ENCODE data around the gene NHERF2.

Gene NHERF2

DNA sequence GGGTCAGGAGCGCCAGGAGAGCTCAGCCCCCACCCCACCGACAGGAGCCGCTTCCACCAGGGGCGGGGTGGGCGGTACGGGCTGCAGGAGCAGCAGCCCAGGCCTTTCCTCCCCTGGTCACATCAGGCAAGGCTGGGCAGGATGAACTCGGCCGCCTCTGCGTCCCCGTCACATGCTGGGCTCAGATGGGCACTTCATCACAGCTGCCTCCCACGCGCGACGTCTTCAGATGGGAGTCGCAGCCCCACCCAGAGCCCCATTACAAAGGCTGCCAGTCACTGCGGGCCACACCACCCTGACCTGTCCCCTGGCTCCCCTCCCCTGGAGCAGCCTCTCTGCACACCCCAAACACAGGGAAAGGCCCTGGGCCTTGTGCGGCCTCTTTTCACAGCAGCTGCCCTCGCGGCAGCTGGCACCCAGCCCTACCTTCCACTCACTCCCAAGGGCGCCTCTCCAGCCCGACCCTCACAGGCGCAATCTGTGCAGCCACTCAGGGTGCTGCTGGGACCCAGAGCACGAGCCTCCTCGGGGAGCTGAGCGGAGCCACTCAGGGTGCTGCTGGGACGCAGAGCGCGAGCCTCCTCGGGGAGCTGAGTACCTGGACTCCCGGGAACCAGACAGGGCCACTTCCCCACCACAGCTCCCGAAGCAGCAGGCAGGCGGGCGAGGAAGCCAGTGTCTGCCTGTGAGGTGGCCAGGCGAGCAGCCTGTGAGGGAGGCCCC is 21.7 kb upstream of the NHERF2 start:
- Histone ChIP-seq H3K23ac (ENCODE audit: low read depth, low read length, poor library complexity) (peak overlapping the region; percentile 70), H2BK120ac (ENCODE audit: low read depth, low read length) (no peak overlapping the region), H3K4me2 (ENCODE audit: insufficient read depth, low read length, poor library complexity, severe bottlenecking) (peak overlapping the region; percentile 25), H4K91ac (ENCODE audit: low read depth, low read length, poor library complexity) (no peak overlapping the region), H2AK5ac (ENCODE audit: low read depth, low read length) (peak overlapping the region; percentile 1), H2BK5ac (ENCODE audit: low read length) (peak overlapping the region; percentile 45), H3K36me3 (replicated peaks in 1 of 2; ENCODE audit: control insufficient read depth in 2 of 2, insufficient read depth in 2 of 2, low read length in 2 of 2) (peaks cover 32 to 56% of the 10 kb centered on the region in 2 donors), H3K14ac (ENCODE audit: low read length) (peak overlapping the region; percentile 4), H3K9me3 (replicated peaks in 1 of 2; ENCODE audit: control insufficient read depth in 2 of 2, insufficient read depth in 1 of 2, low read depth in 1 of 2, low read length in 2 of 2) (no peaks in the 10 kb centered on the region), H3K79me1 (ENCODE audit: low read depth, low read length) (peaks cover 48% of the 10 kb centered on the region), H4K8ac (ENCODE audit: low read depth, low read length) (peak overlapping the region; percentile 43), H3K4ac (ENCODE audit: low read length) (no peak overlapping the region), H3K27ac (replicated peaks; ENCODE audit: low read length) (no peak overlapping the region), H3K4me3 (ENCODE audit: low read length in 2 of 2) (no peak overlapping the region), H2BK15ac (ENCODE audit: low read length) (peak overlapping the region; percentile 38), H3K4me1 (ENCODE audit: control insufficient read depth in 2 of 2, insufficient read depth in 1 of 2, low read depth in 1 of 2, low read length in 2 of 2) (peaks cover 23 to 28% of the 10 kb centered on the region in 2 donors), H2BK12ac (ENCODE audit: low read length) (peak overlapping the region; percentile 73), H2AFZ (ENCODE audit: low read length) (no peak overlapping the region), H3K18ac (ENCODE audit: low read length) (peak overlapping the region; percentile 28), H3K27me3 (ENCODE audit: control insufficient read depth in 3 of 3, insufficient read depth in 3 of 3, low read depth in 1 of 3, low read length in 3 of 3) (no peaks in the 10 kb centered on the region), H3K9ac (ENCODE audit: low read depth, low read length, poor library complexity) (peak overlapping the region; percentile 50)
- DNase-seq (ENCODE audit: low spot score), result no peak
- no CpG with 5 or more reads among the region's 34 CpGs for WGBS, 2 donors (ENCODE audit: extremely low coverage in 2 of 2, insufficient read length in 2 of 2, insufficient replicate concordance in 1 of 2)

DNA sequence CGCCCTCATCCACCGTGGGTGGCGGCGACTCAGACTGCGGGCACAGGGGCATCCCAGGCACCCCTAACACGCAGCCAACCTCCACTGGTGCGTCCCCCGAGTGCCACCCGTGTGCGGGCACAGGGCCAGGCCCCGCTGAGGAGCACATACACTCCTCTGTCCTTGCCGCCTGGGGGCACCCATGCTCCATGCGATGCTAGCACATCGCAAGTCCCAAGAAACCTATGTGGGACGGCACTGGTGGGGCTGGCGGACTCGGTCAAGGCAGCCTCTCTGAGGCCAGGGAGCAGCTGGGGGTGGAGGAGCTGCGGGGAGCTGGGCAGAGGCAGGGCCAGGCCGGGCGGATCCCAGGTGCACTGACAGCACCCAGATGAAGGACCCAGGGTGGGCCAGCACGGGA is 21.1 kb upstream of the NHERF2 start:
- H4K8ac ChIP-seq (ENCODE audit: low read depth, low read length), result no peak overlapping the region
- peak overlapping the region; percentile 50 for H3K9ac ChIP-seq (ENCODE audit: low read depth, low read length, poor library complexity)
- H4K91ac ChIP-seq (ENCODE audit: low read depth, low read length, poor library complexity), result no peak overlapping the region
- H2BK120ac ChIP-seq (ENCODE audit: low read depth, low read length), result no peak overlapping the region
- H3K36me3 ChIP-seq (replicated peaks in 1 of 2; ENCODE audit: control insufficient read depth in 2 of 2, insufficient read depth in 2 of 2, low read length in 2 of 2), result peaks cover 27 to 50% of the 10 kb centered on the region in 2 donors
- WGBS, 2 donors (ENCODE audit: extremely low coverage in 2 of 2, insufficient read length in 2 of 2, insufficient replicate concordance in 1 of 2), result no CpG with 5 or more reads among the region's 21 CpGs
- peak overlapping the region; percentile 45 for H2BK5ac ChIP-seq (ENCODE audit: low read length)
- no peak overlapping the region for H3K27ac ChIP-seq (replicated peaks; ENCODE audit: low read length)
- H3K14ac ChIP-seq (ENCODE audit: low read length), result no peak overlapping the region
- H3K4me3 ChIP-seq (ENCODE audit: low read length in 2 of 2), result no peak overlapping the region
- H2AFZ ChIP-seq (ENCODE audit: low read length), result no peak overlapping the region
- no peak overlapping the region for H3K4ac ChIP-seq (ENCODE audit: low read length)
- no peak overlapping the region for H2BK12ac ChIP-seq (ENCODE audit: low read length)
- no peak overlapping the region for H2AK5ac ChIP-seq (ENCODE audit: low read depth, low read length)
- H3K4me2 ChIP-seq (ENCODE audit: insufficient read depth, low read length, poor library complexity, severe bottlenecking), result no peak overlapping the region
- H3K18ac ChIP-seq (ENCODE audit: low read length), result no peak overlapping the region
- H3K4me1 ChIP-seq (ENCODE audit: control insufficient read depth in 2 of 2, insufficient read depth in 1 of 2, low read depth in 1 of 2, low read length in 2 of 2), result peaks cover 28 to 35% of the 10 kb centered on the region in 2 donors
- H2BK15ac ChIP-seq (ENCODE audit: low read length), result no peak overlapping the region
- no peaks in the 10 kb centered on the region for H3K9me3 ChIP-seq (replicated peaks in 1 of 2; ENCODE audit: control insufficient read depth in 2 of 2, insufficient read depth in 1 of 2, low read depth in 1 of 2, low read length in 2 of 2)
- no peak for DNase-seq (ENCODE audit: low spot score)
- peak overlapping the region; percentile 93 for H3K23ac ChIP-seq (ENCODE audit: low read depth, low read length, poor library complexity)
- peaks cover 47% of the 10 kb centered on the region for H3K79me1 ChIP-seq (ENCODE audit: low read depth, low read length)
- H3K27me3 ChIP-seq (ENCODE audit: control insufficient read depth in 3 of 3, insufficient read depth in 3 of 3, low read depth in 1 of 3, low read length in 3 of 3), result no peaks in the 10 kb centered on the region

DNA sequence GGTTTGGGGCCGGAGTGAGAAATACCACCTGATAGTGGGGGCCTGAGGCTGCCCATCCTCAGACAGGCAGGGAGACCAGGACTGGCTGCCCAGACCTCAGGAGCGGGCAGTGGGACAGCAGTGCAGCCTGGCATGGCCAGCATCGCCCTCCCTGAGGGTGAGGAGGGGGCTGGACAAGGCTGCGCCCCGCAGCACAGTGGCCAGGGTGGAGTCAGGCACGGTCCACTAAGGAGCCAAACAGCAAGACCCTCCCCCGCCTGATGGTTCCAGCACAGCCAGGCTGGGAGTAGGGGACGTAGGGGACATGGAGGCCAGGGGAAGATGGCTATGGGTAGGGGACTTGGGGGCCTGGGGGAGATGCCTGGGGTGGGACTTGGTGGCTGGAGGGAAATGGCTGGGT is 20.4 kb upstream of the NHERF2 start:
- no peak overlapping the region for H3K4me2 ChIP-seq (ENCODE audit: insufficient read depth, low read length, poor library complexity, severe bottlenecking)
- no peaks in the 10 kb centered on the region for H3K9me3 ChIP-seq (replicated peaks in 1 of 2; ENCODE audit: control insufficient read depth in 2 of 2, insufficient read depth in 1 of 2, low read depth in 1 of 2, low read length in 2 of 2)
- peak overlapping the region; percentile 65 for H4K8ac ChIP-seq (ENCODE audit: low read depth, low read length)
- H2AFZ ChIP-seq (ENCODE audit: low read length), result no peak overlapping the region
- no peak overlapping the region for H3K18ac ChIP-seq (ENCODE audit: low read length)
- no peak overlapping the region for H2BK120ac ChIP-seq (ENCODE audit: low read depth, low read length)
- H3K14ac ChIP-seq (ENCODE audit: low read length), result peak overlapping the region; percentile 71
- no CpG with 5 or more reads among the region's 8 CpGs for WGBS, 2 donors (ENCODE audit: extremely low coverage in 2 of 2, insufficient read length in 2 of 2, insufficient replicate concordance in 1 of 2)
- H3K23ac ChIP-seq (ENCODE audit: low read depth, low read length, poor library complexity), result no peak overlapping the region
- H4K91ac ChIP-seq (ENCODE audit: low read depth, low read length, poor library complexity), result no peak overlapping the region
- no peaks in the 10 kb centered on the region for H3K27me3 ChIP-seq (ENCODE audit: control insufficient read depth in 3 of 3, insufficient read depth in 3 of 3, low read depth in 1 of 3, low read length in 3 of 3)
- peaks cover 47% of the 10 kb centered on the region for H3K79me1 ChIP-seq (ENCODE audit: low read depth, low read length)
- no peak overlapping the region for H3K27ac ChIP-seq (replicated peaks; ENCODE audit: low read length)
- peak overlapping the region; percentile 60 for H3K9ac ChIP-seq (ENCODE audit: low read depth, low read length, poor library complexity)
- no peak overlapping the region for H3K4ac ChIP-seq (ENCODE audit: low read length)
- H2BK5ac ChIP-seq (ENCODE audit: low read length), result peak overlapping the region; percentile 53
- DNase-seq (ENCODE audit: low spot score), result no peak
- peak overlapping the region; percentile 81 for H2AK5ac ChIP-seq (ENCODE audit: low read depth, low read length)
- H3K4me1 ChIP-seq (ENCODE audit: control insufficient read depth in 2 of 2, insufficient read depth in 1 of 2, low read depth in 1 of 2, low read length in 2 of 2), result peaks cover 28 to 35% of the 10 kb centered on the region in 2 donors
- peaks cover 22 to 43% of the 10 kb centered on the region in 2 donors for H3K36me3 ChIP-seq (replicated peaks in 1 of 2; ENCODE audit: control insufficient read depth in 2 of 2, insufficient read depth in 2 of 2, low read length in 2 of 2)
- no peak overlapping the region for H3K4me3 ChIP-seq (ENCODE audit: low read length in 2 of 2)
- H2BK12ac ChIP-seq (ENCODE audit: low read length), result peak overlapping the region; percentile 73
- no peak overlapping the region for H2BK15ac ChIP-seq (ENCODE audit: low read length)

DNA sequence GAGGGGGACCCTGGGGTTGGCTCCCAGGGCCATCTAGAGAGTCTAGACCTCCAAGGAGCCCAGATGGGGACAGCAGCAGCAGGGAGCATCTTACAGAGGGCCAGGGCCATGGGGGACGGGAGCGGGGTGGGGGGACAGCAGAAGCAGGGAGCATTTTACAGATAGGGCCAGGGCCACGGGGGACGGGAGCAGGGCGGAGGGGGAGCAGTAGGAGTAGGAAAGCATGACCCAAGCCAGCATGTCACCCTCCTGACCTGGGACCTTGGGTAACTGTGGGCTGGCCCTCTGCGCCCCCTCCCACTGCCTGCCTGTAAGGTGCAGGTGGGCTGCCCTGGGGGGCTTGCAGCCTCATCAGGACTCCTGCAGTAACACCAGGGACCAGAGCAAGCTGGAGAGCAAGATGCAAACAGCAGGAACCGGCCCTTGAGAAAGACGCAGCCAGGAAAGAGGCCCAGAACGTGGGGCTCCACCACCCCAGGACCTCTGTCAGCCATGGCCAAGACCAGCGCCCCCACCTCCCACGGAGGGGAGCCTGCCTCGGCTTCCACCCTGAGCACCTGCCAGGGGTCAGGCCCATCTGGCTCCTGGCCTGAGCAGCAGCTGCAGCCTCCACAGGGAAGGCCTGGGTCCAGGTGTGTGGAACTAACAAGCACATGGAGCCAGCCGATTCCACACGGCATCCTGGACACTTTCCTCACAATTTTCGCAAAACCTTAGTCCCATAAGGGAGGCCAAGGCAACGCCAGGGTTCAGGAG is 19.4 kb upstream of the NHERF2 start:
- Histone ChIP-seq H3K4me3 (ENCODE audit: low read length in 2 of 2) (peak overlapping the region in 1 of 2 donors; percentile 65), H3K9ac (ENCODE audit: low read depth, low read length, poor library complexity) (peak overlapping the region; percentile 78), H2BK12ac (ENCODE audit: low read length) (peak overlapping the region; percentile 63), H3K4me1 (ENCODE audit: control insufficient read depth in 2 of 2, insufficient read depth in 1 of 2, low read depth in 1 of 2, low read length in 2 of 2) (peaks cover 28 to 35% of the 10 kb centered on the region in 2 donors), H2AFZ (ENCODE audit: low read length) (no peak overlapping the region), H3K23ac (ENCODE audit: low read depth, low read length, poor library complexity) (peak overlapping the region; percentile 43), H4K91ac (ENCODE audit: low read depth, low read length, poor library complexity) (no peak overlapping the region), H3K79me1 (ENCODE audit: low read depth, low read length) (peaks cover 42% of the 10 kb centered on the region), H3K27me3 (ENCODE audit: control insufficient read depth in 3 of 3, insufficient read depth in 3 of 3, low read depth in 1 of 3, low read length in 3 of 3) (no peaks in the 10 kb centered on the region), H3K36me3 (replicated peaks in 1 of 2; ENCODE audit: control insufficient read depth in 2 of 2, insufficient read depth in 2 of 2, low read length in 2 of 2) (peaks cover 13 to 33% of the 10 kb centered on the region in 2 donors), H4K8ac (ENCODE audit: low read depth, low read length) (no peak overlapping the region), H3K14ac (ENCODE audit: low read length) (peak overlapping the region; percentile 71), H2AK5ac (ENCODE audit: low read depth, low read length) (peak overlapping the region; percentile 81), H2BK120ac (ENCODE audit: low read depth, low read length) (no peak overlapping the region), H3K27ac (replicated peaks; ENCODE audit: low read length) (no peak overlapping the region), H2BK5ac (ENCODE audit: low read length) (peak overlapping the region; percentile 53), H3K18ac (ENCODE audit: low read length) (no peak overlapping the region), H3K9me3 (replicated peaks in 1 of 2; ENCODE audit: control insufficient read depth in 2 of 2, insufficient read depth in 1 of 2, low read depth in 1 of 2, low read length in 2 of 2) (no peaks in the 10 kb centered on the region), H3K4me2 (ENCODE audit: insufficient read depth, low read length, poor library complexity, severe bottlenecking) (no peak overlapping the region), H2BK15ac (ENCODE audit: low read length) (no peak overlapping the region), H3K4ac (ENCODE audit: low read length) (peak overlapping the region; percentile 66)
- no CpG with 5 or more reads among the region's 16 CpGs for WGBS, 2 donors (ENCODE audit: extremely low coverage in 2 of 2, insufficient read length in 2 of 2, insufficient replicate concordance in 1 of 2)
- DNase-seq (ENCODE audit: low spot score), result no peak

Data from neuronal stem cell (in vitro differentiated cells).